GM18907 (cell line): ENCODE data around the gene ASTN2.
"Not testable (repeated sequence)": the region's sequence is repeated elsewhere in the genome, so short reads cannot be mapped to it uniquely, and the experiment has no call there.

ENCODE experiments used
- ATAC-seq: cut with Tn5 transposase; IDR thresholded peaks from one replicate; pipeline ENCODE4 v1.9.1; 2021; ENCODE audit warnings: mild to moderate bottlenecking, moderate library complexity; ENCODE audit not compliant: unreplicated experiment

ASTN2 gene

DNA sequence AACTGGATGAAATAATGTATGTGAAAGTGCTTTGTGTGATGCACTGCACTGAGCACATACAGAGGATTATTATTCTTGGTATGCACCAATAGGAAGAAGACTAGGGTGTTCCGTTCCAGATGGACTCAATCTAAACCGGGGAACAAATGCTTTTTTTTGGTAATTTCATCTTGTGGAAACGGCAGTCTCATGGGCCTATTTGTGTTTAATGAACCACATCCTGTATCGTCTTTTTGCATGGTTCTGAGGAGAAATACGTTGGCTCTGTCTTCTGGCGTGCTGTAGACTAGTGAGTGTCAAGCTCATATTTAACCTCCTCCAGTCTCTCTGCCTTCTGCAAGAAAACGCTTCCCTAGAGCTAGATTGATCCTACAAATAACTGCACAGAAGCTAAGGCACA, 697.7 kb downstream of the ASTN2 start:
- no peak for ATAC-seq

DNA sequence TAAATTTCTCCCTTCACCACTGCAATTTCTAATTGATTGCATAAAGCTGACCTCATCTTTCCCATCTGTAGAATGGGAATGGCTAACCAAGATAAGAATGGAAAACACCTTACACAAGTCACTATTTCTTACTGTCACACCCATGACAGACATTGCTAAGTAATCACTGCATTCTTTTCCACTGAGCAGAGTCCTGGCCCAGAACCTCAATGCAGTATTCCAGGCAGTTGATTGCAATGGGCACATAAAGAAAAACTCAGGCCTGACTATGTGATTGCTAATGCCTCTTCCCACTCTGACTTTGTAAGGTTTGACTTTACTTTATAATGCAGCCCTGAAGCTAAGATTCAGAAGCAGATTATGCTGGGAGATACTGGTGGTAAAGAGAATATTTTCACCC, 698.4 kb downstream of the ASTN2 start:
- ATAC-seq = no peak

DNA sequence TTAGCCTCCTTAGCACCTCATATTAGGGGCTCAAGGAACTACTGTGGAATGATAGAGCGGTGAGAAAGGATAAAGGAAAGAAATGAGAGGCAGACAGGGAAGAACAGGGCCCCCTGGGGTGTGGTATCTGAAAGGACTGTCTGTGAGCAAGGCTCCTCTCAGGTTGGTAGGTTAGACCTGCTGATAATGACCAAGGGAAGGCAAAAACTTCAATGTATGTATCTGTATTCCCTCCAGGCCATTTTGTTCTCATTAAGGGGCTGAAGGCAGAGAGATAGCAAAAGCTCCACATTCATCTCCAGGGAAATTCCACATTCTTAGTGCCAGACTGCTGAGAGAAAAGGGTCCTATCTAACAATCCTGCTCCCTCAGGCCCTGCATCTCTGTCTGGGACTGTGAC, 699.1 kb downstream of the ASTN2 start:
- no peak for ATAC-seq

DNA sequence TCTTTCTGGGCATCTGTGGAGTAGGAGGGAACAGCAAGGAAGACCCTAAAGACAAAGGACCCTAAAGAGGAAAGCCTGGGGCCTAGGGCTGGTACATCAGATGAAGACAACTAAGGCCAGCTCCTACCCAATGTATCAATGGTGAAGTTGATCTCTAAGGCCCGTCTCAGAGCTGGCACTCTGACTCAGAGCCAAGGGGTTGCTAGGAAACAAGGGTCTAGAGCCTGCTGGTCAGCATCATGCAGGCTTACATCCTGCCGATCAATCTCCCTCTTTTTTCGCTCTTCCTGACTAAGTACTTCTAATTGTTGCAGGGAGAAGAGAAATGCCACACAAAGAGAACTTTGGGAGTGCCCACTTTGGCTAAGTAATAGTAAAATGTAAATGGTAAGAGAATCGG, 701.6 kb downstream of the ASTN2 start:
- ATAC-seq = no peak

DNA sequence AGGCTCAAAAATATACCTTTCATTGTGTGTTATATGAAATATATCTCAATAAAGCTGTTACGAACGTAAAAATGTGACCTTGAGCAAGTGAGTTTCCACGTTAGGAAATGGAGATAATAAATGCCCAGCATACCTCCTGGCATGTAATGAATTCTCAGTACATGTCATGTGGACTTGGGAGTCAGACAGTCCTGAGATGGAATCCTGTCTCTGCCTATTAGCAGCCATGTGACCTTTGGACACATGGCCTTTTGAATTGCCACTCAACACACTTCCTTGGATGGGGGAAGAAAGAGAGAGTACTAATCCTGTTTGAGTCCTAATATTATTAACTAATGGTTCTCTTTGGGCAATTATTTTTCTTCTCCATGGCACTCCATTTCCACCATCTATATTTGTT, 702.1 kb downstream of the ASTN2 start:
- no peak for ATAC-seq

DNA sequence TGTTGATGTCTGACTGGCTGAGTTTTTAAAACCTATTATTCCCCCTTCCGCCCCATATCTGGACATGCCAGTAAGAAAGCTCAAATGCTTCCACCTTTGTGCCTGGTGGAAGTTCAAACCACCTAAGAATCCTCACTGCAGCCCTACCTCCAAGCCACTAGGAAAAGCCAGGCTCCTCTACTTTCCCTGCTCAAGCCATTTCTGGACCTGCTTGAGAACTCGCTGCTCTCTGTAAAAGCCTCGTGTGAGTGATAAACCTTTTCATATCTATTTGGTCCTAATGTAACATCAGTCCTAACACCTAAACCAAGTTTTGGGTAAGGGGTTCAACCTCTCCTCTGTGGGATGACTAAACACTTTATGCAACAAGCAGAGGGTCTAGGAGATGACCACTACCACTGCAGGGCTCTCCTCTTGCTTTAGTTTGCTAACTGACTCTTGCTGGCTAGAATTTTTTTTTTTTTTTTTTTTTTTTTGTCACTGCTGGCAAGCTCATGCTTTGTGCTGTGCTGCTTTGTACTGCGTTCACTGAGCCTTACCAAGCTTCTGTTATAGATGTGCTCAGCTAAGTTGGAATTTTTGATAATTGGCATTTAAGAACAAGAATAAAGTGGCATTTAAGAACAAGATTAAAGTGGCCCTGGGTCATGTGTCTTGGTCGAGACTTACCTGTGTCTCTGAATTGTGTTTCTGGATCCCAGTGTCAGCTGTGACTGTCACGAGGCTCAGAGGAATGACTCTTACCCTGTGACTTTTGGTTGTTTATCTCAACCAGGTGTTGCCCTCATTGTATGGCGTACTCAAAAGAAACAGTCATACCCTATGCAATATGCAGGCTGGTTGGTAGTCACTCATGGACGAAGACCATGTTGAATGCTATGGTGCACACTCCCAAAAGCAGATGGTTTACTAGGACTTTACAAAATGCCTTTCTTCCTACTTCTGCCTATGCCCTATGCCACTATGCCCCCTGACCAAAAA, 708.3 kb downstream of the ASTN2 start:
- ATAC-seq = no peak

DNA sequence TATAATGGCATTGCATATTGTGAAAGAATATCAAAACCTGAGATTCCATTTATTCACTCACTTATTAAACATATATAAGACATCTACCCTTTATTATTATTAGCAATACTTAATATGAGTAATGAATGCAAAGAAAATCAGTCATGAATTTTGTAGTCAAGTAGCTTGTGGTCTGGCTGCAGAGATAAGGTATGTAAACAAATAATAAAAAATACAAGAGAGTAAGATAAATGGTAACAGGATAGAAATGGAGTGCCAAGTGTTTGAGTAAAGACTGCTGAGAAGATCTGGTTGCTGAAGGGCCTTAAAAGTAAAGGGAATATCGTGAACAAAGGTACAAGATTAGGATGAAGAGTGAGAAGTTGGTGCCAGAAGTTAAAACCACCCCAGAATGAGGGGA, 709.3 kb downstream of the ASTN2 start:
- ATAC-seq = no peak

DNA sequence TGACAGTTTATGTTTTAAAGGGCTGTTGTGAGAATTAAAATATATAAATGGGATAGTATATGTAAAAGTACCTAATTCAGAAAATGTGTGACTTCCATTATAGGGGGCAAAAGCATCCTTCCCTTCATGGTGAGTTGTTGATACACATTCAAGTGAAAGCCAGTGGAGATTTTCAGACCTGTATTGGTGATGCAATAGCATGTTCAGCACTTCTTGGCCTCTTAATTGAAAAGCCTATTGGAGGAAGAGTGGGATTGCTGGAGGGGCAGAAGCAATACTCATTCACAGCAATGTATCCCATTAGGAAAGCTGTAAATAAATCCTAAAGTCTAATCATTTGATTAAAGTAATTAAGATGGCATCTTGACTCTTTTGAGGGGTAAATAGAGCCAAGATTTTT, 710.4 kb downstream of the ASTN2 start:
- no peak for ATAC-seq

DNA sequence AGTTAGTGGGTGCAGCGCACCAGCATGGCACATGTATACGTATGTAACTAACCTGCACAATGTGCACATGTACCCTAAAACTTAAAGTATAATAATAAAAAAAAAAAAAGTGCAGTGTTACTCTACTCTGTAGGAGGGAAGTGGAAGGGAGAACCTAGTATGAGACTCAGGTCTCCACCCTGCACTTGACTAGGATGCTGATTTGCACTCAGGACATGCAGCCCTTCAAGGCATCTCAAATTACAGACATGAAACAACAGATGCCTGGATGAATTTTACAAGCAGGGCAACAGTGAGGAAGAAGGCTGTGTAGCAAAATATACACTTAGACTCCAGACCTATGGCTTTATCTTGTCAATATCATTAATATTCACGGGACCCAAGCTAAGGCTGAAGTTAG, 711.2 kb downstream of the ASTN2 start:
- no peak for ATAC-seq

DNA sequence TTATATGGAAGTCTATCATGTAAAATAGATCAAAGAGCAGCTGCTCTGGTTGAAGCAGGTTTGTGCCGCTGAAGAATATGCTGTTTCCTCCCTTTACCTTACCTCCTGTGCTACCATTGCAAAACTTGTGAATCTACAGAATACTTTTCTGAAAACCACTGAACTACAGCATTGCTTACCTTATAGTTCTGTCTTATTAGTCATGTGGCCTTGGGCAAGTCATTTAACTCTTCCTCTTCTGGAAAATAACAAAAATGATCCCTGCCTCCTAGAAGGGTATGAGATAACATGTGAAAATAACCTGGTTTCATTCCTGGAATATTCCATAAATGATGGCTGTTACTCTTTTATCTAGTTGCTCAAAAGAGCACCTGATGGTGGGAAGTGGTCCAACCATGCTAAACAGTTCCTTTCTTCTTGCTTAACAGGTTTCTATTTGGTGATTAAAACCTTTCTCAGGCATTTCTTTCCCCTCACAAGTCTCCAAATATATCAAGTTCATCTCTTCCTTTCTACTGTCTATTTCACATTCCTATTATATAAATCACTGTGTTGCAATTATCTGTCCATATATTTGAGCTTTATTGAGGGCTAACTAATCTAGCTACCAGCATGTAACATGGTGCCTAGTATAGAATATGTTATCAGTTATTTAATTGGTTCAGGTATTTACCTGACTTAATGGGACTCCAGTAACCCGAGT, 712.8 kb downstream of the ASTN2 start:
- no peak for ATAC-seq

DNA sequence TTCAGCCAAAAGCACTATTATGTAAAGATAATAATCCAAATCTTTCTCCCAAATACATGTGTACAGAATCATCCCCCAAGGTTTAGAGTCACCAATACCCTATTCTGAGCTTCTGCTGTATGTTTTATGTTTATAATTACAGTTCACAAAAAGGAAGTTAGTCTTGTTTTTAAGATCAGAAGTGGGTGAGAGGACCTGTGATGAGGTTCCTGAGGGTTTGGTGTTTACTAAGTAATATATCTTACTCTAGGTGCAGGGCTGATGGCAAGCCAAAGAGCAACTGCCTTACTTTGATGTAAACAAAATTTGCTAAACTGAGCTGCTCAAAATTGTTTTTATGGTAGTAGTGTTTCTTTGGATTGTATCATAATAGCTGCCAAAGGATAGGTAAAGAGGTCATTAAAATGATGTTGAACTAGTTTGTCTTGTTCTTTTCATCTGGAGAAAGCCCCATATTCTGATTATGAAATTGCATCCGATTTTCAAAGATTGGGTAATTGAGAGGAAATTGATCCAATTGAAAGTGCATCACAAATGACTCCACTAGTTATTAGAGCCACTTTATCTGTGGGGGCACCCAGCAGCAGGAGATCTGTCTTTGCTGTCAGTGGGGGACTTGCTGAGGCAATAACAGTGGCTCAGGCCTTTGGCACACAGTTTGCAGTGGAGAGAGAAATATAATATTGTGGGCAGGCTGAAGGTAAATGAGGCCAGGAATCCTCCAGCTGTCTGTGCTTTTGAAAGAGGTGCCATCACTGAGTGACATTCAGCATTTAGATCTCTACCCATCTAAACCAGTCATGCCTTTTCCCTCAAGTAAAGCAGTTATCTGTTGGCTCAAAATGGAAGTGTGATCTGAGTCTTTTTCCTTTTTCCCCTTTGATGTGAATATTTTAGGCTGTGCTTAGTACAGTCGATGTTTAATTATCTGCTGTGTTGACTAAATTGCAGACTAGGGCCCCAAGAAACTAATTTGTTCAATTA, 713.7 kb downstream of the ASTN2 start:
- no peak for ATAC-seq

DNA sequence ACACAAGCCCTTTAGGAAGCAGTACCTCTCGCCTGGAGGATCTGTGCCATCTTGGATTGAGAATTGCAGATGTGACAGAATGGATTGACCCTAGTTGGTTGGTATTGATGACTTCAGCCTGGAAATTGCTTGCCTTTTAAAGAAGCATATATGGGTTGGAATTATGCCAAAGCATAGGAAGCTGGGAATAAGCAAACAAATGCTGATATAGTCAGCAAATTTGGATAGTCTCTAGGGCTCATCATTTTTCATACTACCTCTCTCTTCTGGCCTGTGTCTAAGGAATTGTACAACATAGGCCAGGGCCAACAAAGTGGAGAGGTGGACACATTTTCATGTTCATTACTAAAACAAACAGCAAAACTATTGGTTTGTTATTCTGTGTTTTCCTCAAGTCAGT, 714.6 kb downstream of the ASTN2 start:
- no peak for ATAC-seq

DNA sequence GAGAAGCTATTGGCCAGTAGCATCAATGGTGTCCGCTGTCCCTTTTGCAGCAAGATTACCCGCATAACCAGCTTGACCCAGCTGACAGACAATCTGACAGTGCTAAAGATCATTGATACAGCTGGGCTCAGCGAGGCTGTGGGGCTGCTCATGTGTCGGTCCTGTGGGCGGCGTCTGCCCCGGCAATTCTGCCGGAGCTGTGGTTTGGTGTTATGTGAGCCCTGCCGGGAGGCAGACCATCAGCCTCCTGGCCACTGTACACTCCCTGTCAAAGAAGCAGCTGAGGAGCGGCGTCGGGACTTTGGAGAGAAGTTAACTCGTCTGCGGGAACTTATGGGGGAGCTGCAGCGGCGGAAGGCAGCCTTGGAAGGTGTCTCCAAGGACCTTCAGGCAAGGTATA, 717.0 kb downstream of the ASTN2 start:
- no peak for ATAC-seq

DNA sequence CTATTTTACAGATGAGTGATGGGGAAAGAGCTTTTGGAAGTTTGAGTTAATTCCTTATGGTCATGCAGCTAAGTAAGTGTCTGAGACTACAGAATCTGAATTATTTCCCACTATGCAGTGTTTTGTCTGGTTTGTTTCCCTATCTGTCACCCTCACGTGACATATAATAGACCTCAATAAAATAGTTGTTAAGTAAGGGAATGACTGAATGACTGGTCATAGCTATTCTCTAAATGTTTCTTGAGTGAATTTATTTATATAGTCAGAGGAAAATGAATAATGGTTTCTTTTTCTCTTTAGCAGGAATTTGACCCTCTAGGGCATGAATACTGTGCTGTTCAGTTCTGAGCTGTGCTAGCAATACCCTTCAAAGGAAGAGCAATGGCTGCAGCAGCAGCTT, 717.5 kb downstream of the ASTN2 start:
- ATAC-seq = no peak

DNA sequence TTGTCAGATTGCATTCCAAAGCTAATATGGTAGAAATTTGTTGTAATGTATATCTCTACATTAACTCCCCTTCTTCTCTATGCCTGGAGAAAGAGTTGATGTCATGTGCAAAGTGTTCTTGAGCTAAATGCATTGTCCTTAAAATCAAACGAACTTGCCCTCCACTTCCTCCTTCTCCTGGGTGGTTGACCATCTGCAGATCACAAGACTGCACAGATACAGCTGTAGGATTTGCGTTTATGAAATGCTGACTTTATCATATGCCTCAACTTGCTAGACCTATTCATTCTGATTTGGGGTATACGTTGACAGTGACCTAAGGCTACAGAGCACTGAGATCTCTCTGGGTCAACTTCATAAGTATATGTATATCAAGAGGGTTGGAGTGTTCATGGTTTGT, 719.4 kb downstream of the ASTN2 start:
- ATAC-seq = no peak

DNA sequence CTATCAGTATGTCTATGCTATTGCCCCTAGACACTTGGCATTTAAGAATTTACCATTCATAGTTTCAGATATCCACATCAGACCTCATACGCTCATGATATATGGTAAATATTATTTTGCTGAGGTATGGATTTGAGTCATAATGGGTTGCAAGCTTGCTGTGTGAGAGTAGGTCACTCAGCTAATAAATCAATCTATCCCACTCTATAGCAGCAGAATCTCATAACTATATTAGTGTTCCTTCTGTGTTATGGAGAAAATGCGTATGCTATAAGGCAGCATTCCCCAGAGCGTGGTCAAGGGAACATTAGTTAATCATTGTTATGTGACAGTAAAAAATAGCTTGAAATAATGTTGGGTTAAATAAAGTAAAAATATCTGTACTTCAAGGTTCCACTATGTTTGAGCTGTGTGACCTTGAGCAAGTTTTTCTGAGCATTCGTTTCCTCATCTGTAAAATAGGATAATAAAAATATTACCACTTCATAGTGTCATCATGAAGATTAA, 720.0 kb downstream of the ASTN2 start:
- ATAC-seq = no peak

DNA sequence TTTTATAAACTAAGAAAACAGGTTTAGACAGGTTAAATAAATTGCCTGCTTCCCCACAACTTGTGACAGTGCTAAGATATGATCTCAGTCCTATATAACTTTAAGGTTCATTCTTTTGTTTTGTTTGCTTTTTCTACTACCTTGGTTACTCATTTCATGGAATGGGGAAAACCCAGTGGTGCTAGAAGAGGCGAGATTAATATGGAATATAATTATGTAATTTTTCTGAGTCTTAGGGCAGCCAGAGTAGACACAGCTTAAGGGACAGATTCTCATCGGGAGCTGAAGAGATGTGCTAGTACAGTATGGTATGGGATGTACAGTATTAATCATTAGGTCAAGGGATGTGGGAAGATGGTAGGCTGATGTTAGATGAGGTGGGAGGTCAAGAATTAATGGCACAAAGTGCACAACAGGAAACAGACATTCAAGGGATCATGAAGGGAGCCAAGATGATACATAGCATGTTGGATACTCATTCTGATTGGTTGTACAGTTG, 721.6 kb downstream of the ASTN2 start:
- ATAC-seq = no peak

DNA sequence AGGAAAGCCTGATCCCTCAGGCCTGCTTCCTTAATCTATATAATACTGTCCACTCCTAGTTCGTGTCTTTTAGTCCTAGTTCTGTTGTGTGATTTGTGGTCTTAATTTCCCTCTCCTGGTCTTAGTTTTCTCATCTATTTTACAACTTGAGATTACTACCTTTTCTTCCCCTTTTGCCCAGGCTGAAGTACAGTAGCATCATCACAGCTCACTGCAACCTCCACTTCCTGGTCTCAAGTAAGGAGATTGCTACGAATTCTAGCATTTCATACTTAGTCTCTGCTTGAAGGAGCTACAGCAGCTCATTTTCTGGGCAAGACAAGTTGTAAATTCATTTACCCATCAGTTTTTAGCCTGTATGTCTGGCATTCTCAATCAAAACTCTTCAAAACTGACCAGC, 722.2 kb downstream of the ASTN2 start:
- ATAC-seq = no peak

DNA sequence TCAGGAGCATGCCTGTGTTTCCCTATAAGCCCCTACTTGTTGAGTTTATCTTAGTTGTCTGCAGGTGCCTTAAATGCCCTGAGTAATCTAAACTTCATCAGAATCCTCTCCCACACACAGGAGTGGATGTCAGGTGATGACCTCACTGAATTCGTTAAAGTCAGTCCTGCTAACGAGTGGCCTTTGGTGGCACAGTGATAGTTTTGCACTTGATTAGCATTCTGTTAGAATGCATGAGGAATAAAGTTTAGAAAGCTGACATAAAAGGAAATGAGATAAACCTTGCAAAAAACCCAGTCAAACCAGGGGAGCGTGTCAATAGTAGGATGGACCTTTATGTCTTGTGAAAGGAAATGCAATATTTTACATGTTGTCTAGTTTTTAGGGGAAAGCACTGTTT, 723.2 kb downstream of the ASTN2 start:
- ATAC-seq = no peak

DNA sequence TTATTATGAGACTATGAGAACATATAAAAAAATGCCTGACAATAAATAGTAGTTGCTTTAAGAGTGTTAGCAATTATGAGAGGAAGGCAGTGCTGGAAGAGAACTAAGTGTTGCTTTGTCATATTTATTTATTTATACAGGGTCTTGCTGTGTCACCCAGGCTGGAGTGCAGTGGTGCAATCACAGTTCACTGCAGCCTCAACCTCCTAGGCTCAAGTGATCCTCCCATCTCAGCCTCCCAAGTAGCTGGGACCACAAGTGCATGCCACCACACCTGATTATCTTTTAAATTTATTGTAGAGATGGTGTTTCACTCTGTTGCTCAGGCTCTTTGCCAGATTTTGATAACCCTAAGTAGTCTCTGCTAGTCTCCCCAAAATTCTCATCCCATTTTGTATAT, 724.1 kb downstream of the ASTN2 start:
- ATAC-seq = not testable (repeated sequence)
